Stimulated activated CD4-positive, alpha-beta T cell treated with anti-CD3 and anti-CD28 coated beads, TNF-alpha, amount 100 ng/mL, for 4 hours (primary cell): ENCODE measurements around the gene TRAF7.

Experiments
- DNase-seq, 3 experiments: peaks; one replicate each; pipeline ENCODE4 v3.0.0-alpha.2; 2020; ENCODE audit warnings: low read depth in 3 of 3

The TRAF7 gene

GRCh38 chr16:2181952-2182351 lies 26.4 kb downstream of the TRAF7 start:
- DNase-seq, result no peak

- DNase-seq, result no peak
Measured at GRCh38 chr16:2183671-2184070, 28.1 kb downstream of the TRAF7 start.

- DNase-seq, result no peak
Measured at GRCh38 chr16:2184346-2184745, 28.8 kb downstream of the TRAF7 start.

GRCh38 chr16:2184962-2185361 lies 29.4 kb downstream of the TRAF7 start:
- no peak for DNase-seq

GRCh38 chr16:2186064-2186463 lies 30.5 kb downstream of the TRAF7 start:
- DNase-seq, result no peak

DNA sequence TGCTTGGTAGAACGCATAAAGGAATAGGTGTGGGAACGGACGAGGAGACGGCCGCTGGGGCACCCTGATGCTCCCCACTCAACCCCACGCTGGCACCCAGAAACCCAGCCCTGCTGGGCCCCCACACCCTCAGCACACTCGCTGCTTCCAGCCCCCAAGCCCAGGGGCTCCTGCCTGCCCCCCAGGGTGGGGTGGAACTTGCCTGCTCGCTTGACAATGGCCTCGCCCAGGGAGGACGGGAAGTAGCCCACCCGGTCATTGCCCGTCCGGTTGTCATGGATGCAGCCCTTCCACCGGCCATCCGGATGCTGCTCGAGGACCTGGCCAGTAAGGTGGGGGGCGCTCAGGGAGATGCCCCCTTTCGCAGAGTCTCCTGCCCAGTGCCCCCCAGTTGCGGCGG lies 30.9 kb downstream of the TRAF7 start:
- no peak for DNase-seq

DNA sequence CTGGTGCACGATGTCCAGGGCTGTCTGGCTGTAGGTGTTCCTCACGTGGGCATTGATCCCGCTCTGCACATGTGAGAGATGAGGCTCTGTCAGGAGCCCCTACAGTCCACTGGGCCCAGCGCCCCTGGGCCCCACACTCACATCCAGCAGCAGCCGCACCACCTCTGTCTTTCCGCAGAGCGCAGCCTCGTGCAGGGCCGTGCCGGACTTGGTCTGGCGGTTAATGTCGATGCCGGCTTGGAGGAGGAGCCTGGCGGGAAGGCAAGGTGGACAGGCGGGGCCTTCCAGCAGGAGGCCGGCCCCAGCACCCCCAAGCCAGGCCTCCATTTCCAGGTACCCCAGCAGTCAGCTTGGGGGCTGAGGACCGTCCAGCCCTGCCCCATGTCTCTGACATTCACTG lies 31.6 kb downstream of the TRAF7 start:
- no peak for DNase-seq

GRCh38 chr16:2188395-2188794 lies 32.8 kb downstream of the TRAF7 start:
- DNase-seq, result no peak

GRCh38 chr16:2189252-2189893 lies 33.8 kb downstream of the TRAF7 start:
- DNase-seq, result no peak

DNA sequence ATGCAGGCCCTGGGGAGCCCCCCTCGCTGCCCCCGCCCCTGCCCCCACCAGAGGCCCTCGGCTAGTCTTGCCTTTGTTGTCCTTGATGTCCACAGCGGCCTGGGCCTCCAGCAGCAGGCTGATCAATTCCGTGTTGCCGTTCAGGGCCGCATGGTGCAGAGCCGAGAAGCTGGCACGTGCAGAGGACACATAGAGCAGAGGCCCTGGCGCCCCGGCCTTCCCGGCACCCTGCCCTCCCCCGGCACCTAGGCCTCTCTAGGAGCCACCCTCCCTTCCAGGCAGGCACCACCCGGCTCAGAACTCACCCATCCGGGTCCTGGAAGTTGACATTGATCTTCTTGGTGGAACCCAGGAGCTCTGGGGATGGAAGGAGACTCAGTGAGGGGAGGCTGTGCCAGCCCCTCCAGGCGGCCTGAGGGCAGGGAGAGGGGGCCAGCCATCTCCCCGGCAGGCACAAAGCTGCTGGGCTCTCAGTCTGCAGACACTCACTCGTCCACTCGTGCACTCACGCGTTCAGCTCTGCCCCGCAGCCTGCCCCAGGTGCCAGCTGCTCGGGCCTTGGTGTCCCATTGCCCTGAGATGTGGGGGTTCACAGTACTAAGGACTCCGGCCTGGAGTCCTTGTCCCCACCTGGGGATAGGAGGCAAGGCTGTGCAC lies 34.5 kb downstream of the TRAF7 start:
- no peak for DNase-seq

DNA sequence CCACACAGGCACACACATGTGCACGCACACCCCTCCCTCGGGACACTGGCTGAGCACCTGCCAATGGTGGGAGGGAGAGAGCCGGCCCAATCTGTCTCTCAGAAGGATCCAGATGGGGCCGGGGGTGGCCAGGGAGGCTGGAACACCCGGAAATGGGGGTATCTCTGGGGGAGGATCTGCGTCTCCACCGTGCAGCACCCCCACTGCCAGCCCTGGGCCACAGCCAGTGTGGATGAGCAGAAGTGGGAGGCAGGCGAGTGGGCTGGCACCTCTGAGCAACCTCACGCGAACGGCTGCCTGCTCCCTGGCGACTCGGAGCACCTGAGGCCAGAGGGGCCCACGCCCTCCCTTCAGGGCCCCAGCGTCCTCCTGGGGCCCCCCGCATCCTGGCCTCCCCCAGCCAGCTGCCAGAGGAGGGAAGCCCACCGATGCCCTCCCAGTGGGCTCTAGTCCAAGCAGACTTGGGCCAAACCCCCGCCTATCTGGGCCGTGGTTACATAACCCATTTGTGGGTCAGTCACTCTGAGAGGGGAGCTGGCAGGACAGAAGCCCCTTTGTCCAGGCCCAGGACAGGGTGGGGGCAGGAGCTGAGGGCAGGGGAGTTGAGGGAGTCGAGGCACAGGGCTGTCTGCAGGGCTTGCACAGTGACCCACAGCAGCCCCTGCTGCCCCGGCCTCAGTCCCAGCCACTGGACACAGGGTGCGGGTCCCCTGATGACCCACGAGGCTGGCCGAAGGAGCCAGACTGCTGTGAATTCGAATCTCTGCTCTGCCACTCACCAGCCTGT lies 35.3 kb downstream of the TRAF7 start:
- DNase-seq, result no peak

GRCh38 chr16:2191446-2191706 lies 35.8 kb downstream of the TRAF7 start:
- no peak for DNase-seq

DNA sequence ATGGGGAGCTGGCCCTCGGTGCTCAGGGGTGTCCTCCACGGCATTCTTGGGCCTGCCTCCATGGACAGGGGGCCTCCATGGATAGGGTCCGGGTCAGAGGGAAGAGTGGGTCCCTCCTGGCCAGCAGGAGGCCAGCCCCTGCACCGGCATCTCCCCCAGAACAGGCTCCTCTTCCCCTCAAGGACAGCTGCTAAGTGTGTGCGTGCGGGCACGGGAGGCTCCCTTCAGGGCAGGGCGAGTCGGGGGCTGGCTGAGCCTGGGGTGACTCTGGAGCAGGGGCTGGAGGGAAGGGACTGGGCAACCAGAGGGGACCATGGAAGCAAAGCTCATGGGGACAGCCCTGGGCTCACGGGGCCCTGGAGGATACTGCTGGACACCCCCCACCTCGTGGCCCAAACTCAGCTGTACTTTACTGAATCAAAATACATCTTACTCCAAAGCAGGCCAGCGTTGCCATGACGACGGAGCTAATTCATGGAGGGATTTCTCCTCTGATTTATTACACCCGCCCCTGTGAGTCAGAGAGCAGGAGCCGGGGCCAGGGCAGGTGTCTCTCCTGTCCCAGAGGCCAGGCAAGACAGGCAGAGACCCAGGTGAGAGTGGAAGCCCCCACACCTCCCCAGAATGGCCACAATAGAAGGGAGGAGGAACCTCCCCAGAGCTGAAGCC lies 38.7 kb downstream of the TRAF7 start:
- no peak for DNase-seq

DNA sequence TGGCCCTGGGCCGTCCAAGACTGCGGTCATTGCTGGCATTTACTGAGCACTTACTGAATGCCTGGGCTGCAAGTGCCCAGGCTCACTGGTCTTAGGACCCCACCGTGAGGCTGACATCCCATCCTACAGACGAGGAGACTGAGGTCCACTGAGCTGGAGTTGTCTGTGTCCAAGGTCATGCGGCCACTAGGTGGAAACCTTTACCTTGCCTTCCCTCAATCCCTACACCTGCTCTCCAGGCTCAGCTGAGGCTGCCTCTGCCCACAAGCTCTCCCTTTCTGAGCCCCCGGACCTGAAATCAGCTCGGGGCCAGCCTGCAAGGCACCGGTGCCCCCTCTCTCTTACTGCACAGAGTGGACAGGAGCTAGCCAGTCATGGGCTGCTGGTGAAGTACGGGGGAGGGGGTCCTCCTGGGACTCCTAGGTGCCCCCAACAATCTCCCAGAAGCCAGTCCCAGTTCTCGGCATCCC lies 39.3 kb downstream of the TRAF7 start:
- peak in 1 of 3 experiments; percentile 23 for DNase-seq

GRCh38 chr16:2195322-2196161 lies 40.0 kb downstream of the TRAF7 start:
- no peak for DNase-seq

GRCh38 chr16:2196162-2196980 lies 40.8 kb downstream of the TRAF7 start, which contains the start of gene CASKIN1:
Gene CASKIN1 (minus strand): TSS chr16:2196605. CDS start chr16:2196432, 173 bp downstream.
- no peak for DNase-seq

DNA sequence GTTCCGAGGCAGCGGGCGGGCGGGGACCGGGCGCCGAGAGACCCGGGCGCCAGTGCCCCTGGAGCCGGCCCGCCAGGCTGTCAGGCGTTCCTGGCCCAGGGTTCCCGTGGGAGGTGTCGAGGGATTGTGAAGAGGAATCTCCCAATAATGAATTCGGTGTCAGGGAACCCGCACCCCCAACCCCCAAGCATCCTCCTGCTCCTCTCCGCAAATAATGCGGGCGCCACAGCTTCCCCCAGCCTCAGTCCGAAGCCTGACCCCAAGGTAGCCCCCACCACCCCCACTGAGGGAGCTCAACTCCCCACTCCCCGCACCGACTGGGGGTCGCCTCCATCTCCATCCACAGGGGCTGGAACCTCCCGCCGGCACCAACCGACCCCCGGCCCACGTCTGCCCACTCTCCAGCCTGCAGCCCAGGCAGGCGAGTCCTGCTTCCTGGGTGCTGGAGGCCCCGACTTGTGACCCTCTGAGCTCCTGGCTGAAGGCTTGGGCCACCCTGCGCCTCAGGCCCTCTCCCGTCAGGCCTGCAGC lies 41.5 kb downstream of the TRAF7 start:
- no peak for DNase-seq

- DNase-seq, result no peak
Measured at GRCh38 chr16:2197765-2198164, 42.2 kb downstream of the TRAF7 start.

DNA sequence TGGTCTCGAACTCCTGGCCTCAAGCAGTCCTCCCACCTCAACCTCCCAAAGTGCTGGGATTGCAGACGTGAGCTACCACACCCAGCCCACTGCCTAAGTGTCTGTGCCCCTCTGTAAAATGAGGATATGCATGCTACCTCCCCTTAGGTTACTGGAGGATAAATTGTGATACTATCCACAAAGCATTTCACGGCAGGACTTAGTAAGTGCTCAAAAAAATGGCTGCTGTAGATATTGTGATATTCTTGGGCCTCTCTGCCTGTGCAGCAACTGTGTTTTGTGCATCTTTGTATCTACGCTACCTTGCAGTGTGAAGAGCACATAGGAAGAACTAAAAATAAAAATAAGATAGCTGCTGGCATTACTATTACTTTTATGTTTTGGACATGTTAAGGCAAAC lies 42.7 kb downstream of the TRAF7 start:
- no peak for DNase-seq

DNA sequence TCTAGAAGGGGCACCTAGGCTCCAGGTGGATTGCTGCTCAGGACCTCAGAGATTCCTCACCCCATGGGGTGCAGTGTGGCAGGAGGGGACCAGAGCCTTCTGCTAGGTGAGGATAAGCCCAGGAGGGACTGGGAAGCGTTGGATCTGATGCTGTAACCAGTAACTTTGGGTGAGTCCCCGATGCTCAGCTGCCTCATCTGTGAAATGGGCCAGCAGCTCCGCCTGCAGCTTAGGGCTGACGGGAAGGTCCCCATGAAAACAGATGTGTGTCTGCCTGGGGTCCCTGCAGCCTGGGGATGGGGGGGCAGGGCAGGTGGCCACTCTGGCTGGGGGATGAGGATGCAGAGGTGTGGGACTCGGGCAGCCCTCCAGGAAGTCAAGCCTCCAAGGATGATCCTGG lies 43.5 kb downstream of the TRAF7 start:
- no peak for DNase-seq
